Psoas muscle (tissue), 8 donors: ENCODE measurements around the gene SMIM41. TPM values are rescaled to one million over a fixed set of nuclear protein-coding genes. Genes with fewer than 3 reads are reported as not detected.

Experiments
- ATAC-seq, 4 donors: fragments of 200-7000 bp; cut with Tn5 transposase; one replicate each; pipeline ENCODE4 v1.9.1; 2020; ENCODE audit warnings: moderate library complexity in 3 of 4, mild to moderate bottlenecking in 2 of 4
- DNase-seq, 2 donors: peaks; one replicate each; pipeline ENCODE4 v3.0.0-alpha.2; 2020
- H3K27ac ChIP-seq: fragments of 200-600 bp; one replicate; pipeline ENCODE4 v1.8.0; 2022
- H3K27me3 ChIP-seq, 3 donors: fragments of 200-600 bp in 1 of 3; one replicate each; pipeline versions ENCODE4 v1.6.1 to v1.8.0; 2013 to 2022; ENCODE audit warnings: low read length in 2 of 3, mild to moderate bottlenecking in 2 of 3, moderate library complexity in 1 of 3; ENCODE audit not compliant: insufficient read depth in 3 of 3
- H3K36me3 ChIP-seq, 2 donors: fragments of 200-600 bp in 1 of 2; one replicate each; pipeline versions ENCODE4 v1.6.1 to v1.8.0; 2013 to 2022; ENCODE audit warnings: low read depth in 1 of 2, mild to moderate bottlenecking in 1 of 2, moderate library complexity in 1 of 2; ENCODE audit not compliant: insufficient read depth in 1 of 2
- H3K4me1 ChIP-seq: fragments of 200-600 bp; one replicate; pipeline ENCODE4 v1.8.0; 2022
- H3K4me3 ChIP-seq: fragments of 200-600 bp; one replicate; pipeline ENCODE4 v1.8.0; 2022; ENCODE audit warnings: mild to moderate bottlenecking
- H3K9me3 ChIP-seq: fragments of 200-600 bp; one replicate; pipeline ENCODE4 v1.8.0; 2022
- CTCF ChIP-seq: fragments of 200-600 bp; IDR thresholded peaks from one replicate; pipeline ENCODE4 v1.8.0; 2022; ENCODE audit warnings: antibody characterized with exemption
- WGBS, 3 donors: extraction: QIAGEN DNeasy Blood & Tissue Kit; methylation state at CpG; one replicate each; pipeline versions ENCODE4 v1.1.6 to v1.1.7; 2013; 5-methylcytosine and 5-hydroxymethylcytosine counted together
- intact Hi-C, 2 donors: fragments of 100-400 bp; cut with DNase I; formaldehyde crosslinking; loops; one replicate each; pipeline versions ENCODE4 v1.11.0 to v1.14.2; 2022
- polyA plus RNA-seq, 3 donors: library from polyadenylated mRNA; stranded (reverse); fragments of 200-250 nt; gene quantifications; one replicate each; pipeline ENCODE4 v1.2.3, GENCODE V29; 2013
- total RNA-seq, 4 donors: library from RNA; stranded (reverse); fragmentation: NEBNext Ultra II Directional in 2 of 4; extraction: Animal tissue kit (Norgen Biotek cat#: 25700) in 2 of 4; gene quantifications; one replicate each; pipeline versions ENCODE4 v1.2.1 to v1.2.4, GENCODE V29; 2021 to 2023
- donor health status: healthy with polysubstance abuse.
- donor health status: DM: no; HTN: no; CAD: no; lungs with moderate emphysema.
- donor health status: Bipolar disorder and iron deficiency.
- donor health status: healthy.
- donor health status: DM: yes; HTN: yes; CAD: no.
- donor health status: DM: no; HTN: no; CAD: no.
- donor health status: DM: no; HTN: no; CAD: no.
- donor health status: DM: yes; HTN: yes; CAD: no.

The SMIM41 gene
- total and polyA plus RNA-seq, 7 donors, result 0.16 to 0.32 (median 0.20) TPM; not detected in 4

- ATAC-seq (no peak), DNase-seq (no peak)
- no peaks in the 10 kb centered on the region for H3K27me3 ChIP-seq
- no peak overlapping the region for H3K27ac ChIP-seq
- H3K4me1 ChIP-seq, result peaks cover 26% of the 10 kb centered on the region
- 92 to 94% (median 94%) methylated on average over 14 of the region's 14 CpGs for WGBS, 3 donors
- no peaks in the 10 kb centered on the region for H3K9me3 ChIP-seq
- intact Hi-C loops, result no loop called here
- H3K4me3 ChIP-seq, result no peak overlapping the region
- no peak for TF ChIP-seq CTCF
- no peaks in the 10 kb centered on the region for H3K36me3 ChIP-seq
Observed at GRCh38 chr12:52148464-52149181, 69.1 kb downstream of the SMIM41 start.

DNA sequence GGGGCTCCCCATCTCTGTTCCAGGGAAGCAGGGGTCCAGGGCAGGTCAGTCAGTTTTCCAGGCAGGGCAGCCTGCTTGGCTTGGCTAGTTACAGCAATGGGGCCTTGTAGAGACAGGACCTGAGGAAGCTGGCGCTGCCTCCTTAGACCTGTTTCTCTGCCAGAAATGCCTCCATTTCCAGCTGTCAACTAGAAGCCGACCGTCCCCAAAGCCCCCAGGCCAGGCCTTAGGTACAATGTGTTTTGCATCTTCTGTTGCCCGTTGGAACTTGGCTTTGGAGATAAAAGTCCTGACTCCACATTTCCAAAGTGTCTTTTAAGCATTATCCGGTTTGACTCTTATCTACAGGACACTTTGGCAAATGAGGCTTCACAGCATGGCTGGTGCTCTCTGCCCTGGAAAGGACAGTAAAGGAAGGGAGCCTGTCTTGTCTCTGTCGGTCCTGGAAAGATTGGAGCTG lies 69.7 kb downstream of the SMIM41 start:
- no peak for TF ChIP-seq CTCF
- intact Hi-C loops, result no loop called here
- H3K4me1 ChIP-seq, result peaks cover 26% of the 10 kb centered on the region
- no peak overlapping the region for H3K27ac ChIP-seq
- no peaks in the 10 kb centered on the region for H3K27me3 ChIP-seq
- no peak for ATAC-seq
- no peak for DNase-seq
- H3K9me3 ChIP-seq, result no peaks in the 10 kb centered on the region
- no peaks in the 10 kb centered on the region for H3K36me3 ChIP-seq
- H3K4me3 ChIP-seq, result no peak overlapping the region
- WGBS, 3 donors, result 62 to 66% (median 65%) methylated on average over 6 of the region's 6 CpGs

DNA sequence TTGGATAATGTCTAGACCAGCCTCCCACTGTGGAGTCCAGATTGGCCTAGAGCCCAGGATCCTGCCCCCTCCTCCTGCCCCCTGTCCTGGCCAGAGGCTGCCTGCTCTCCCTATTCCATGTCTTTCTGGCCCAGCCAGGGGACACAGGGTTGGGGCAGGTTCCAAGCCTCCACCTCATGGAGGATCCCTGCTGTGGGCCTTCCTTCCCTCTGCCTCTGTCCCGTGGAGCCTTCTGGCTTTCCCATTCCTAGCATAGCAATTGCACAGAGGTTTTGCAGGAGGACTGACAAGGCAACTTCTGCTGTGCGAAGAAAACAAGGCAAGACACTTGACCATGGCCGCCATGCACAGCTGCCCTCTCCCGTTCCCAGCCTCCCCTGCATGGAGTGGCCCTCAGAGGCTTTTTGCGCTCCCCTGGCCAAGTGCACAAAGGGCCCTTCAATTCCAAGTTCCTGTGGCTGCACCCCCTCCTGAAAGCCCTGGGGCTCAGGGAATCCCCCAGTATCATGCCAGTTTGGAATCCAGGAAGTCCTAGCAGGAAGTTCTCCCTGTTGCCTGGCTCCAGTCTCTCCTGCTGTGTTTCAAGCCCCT lies 70.2 kb downstream of the SMIM41 start:
- intact Hi-C loops, result loop anchor here in 1 of 2 donors (10.0 kb wide), 1 partner anchor 355 kb away; no protein-coding TSS in a partner anchor
- no peak overlapping the region for H3K4me3 ChIP-seq

DNA sequence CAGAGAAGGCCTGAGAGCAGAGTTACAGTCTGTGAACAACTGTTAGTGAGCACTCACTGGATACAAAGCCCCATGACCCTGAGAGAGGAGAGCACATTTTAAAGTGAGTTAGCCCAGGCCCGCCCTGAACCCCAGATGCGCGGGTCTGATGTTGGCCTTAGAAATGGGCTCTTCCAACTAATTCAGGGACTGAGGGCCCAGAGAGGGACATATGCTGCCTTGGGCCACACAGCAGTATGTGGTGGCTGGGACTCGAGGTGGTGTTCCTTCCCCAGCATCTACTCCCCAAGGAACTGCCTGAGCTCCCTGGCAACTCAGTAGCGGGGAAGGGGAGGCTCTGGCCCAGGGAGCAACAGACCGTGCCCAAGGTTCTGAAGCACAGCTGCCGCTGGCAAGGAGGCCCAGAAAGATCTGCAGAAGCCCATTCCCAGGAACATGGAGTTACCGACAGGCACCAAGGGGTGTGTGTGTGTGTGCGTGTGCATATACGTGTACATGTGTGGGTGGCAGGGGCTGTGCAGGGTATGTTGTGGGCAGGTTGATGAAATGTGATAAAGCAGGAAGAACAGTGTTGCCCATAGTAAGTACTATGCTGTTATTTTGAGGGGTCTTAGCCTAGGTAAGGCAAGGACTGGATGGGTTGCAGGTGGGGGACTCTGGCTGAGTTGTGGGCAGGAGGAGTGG lies 71.8 kb downstream of the SMIM41 start:
- no peak for TF ChIP-seq CTCF
- H3K4me1 ChIP-seq, result peaks cover 25% of the 10 kb centered on the region
- intact Hi-C loops, result loop anchor here in 1 of 2 donors (10.0 kb wide), 1 partner anchor 354 kb away; no protein-coding TSS in a partner anchor
- H3K27me3 ChIP-seq, result no peaks in the 10 kb centered on the region
- H3K4me3 ChIP-seq, result no peak overlapping the region
- WGBS, 3 donors, result 83 to 94% (median 92%) methylated on average over 10 of the region's 10 CpGs
- no peaks in the 10 kb centered on the region for H3K36me3 ChIP-seq
- H3K27ac ChIP-seq, result no peak overlapping the region
- H3K9me3 ChIP-seq, result no peaks in the 10 kb centered on the region
- no peak for ATAC-seq
- DNase-seq, result no peak

More for the DNA sequence above, 70.2 kb downstream of the SMIM41 start:
- no peaks in the 10 kb centered on the region for H3K9me3 ChIP-seq
- ATAC-seq, result no peak
- no peak for DNase-seq
- no peak overlapping the region for H3K27ac ChIP-seq
- H3K4me1 ChIP-seq, result peaks cover 26% of the 10 kb centered on the region
- no peaks in the 10 kb centered on the region for H3K36me3 ChIP-seq
- H3K27me3 ChIP-seq, result no peaks in the 10 kb centered on the region
- 75 to 85% (median 78%) methylated on average over 5 of the region's 5 CpGs for WGBS, 3 donors
- TF ChIP-seq CTCF, result no peak
